ENCODE results near the gene FAM187B.

The FAM187B gene

GRCh38 chr19:35228177-35228930, at the start of gene FAM187B:
Gene FAM187B (minus strand): TSS chr19:35228739. CDS start chr19:35228680, 59 bp downstream.
- DNase-seq, result no peak

GRCh38 chr19:35276706-35277281, 48.3 kb upstream of the FAM187B start:
- DNase-seq, result no peak

DNA sequence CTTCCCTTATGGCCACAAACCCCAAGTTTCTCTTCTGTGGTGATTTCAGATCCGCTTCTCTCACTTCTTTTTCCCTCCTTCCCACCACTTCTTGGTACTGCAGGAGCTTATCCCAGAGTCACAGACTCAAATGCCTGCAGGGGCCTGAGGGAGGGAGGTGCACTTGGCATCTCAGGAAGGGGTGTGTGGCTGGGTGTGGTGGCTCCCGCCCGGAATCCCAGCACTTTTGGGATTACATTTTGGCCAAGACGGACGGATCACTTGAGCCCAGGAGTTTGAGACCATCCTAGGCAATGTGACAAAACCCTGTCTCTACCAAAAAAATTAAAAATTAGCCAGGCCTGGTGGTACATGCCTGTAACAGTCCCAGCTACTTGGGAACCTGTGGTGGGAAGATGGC, 45.8 kb upstream of the FAM187B start:
- DNase-seq, result no peak

- no peak for DNase-seq
These were observed 45.2 kb upstream of the FAM187B start for GRCh38 chr19:35273686-35274259.

GRCh38 chr19:35272954-35273649, 44.6 kb upstream of the FAM187B start:
- no peak for DNase-seq

- DNase-seq, result no peak
These were observed 43.7 kb upstream of the FAM187B start for GRCh38 chr19:35272122-35272719.

DNA sequence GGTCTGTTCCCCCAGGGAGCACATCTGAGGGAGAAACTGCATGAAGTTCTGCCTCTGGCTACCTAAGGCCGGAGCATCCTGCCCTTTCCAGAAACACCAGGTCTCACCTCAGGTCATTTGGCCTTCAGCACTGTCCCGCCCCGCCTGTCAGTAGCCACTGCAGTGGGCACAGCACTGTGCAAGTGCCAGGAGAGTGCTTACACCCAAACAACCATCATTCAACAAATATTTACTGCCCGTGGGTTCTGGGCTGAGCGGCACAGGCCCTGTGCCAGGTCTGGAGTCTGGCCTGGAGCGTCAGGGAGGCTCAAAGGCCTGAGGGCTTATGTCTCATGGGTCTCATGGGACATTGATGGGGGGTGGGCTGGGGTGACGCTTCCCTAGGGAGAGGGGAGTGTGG, 43.0 kb upstream of the FAM187B start:
- no peak for DNase-seq

GRCh38 chr19:35270381-35270811, 41.9 kb upstream of the FAM187B start:
- DNase-seq, result no peak

DNA sequence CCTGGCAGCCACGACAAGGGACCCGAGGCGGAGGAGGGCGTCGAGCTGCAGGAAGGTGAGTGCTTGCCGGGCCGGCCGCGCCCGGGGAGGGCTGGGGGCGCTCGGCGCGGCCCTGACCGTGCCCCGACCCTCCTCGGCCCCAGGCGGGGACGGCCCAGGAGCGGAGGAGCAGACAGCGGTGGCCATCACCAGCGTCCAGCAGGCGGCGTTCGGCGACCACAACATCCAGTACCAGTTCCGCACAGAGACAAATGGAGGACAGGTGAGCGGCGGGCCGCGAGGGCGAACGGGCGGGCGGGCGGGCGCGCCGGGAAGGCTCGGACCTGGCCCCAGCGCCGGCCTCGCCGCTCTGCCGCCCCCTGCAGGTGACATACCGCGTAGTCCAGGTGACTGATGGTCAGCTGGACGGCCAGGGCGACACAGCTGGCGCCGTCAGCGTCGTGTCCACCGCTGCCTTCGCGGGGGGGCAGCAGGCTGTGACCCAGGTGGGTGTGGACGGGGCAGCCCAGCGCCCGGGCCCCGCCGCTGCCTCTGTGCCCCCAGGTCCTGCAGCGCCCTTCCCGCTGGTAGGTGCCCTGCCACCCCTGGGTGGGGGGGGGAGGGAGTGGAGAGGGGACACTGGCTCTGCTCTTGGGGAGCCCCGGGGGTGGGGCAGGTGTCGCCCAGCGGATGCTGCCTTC, 41.0 kb upstream of the FAM187B start:
- DNase-seq, result peak; percentile 73 to 87 (median 75)

GRCh38 chr19:35268536-35269437, 40.2 kb upstream of the FAM187B start, which contains the start of gene USF2:
Gene USF2 (plus strand): TSS chr19:35268962. CDS start chr19:35269102, 140 bp downstream.
- peak; percentile 70 to 80 (median 76) for DNase-seq

DNA sequence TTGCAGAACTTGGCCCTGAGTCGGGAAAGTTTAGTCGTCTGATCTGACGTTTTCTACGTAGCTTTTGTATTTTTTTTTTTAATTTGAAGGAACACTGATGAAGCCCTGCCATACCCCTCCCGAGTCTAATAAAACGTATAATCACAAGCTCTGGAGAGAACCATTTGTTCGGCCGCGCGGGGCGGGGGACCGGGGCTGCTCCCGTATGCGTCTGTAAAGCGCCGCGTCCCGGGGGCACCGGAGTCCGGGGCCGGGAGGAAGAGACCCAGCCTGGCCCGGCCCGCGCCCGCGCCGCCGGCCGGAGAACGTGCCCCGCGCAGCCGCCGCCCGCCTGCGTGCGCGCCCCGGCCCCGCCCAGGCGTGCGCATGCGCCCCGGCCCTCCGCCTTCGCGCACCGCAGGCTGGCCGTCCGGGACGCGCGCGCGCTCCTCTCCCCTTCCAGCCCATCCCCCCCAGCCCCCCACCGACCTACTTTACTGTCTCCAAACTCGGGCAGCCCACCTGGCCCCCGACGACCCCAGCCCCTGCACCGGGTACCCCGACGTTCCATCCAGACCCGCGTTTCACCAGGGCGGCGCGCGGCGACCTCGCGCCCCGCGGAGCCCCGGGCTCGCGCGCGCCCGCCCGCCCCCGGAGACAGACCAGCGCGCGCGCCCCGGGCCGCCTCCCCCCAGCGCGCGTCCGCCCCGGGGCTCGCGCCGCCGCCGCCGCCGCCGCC, 39.4 kb upstream of the FAM187B start:
- DNase-seq, result peak; percentile 74 to 77 (median 77)

DNA sequence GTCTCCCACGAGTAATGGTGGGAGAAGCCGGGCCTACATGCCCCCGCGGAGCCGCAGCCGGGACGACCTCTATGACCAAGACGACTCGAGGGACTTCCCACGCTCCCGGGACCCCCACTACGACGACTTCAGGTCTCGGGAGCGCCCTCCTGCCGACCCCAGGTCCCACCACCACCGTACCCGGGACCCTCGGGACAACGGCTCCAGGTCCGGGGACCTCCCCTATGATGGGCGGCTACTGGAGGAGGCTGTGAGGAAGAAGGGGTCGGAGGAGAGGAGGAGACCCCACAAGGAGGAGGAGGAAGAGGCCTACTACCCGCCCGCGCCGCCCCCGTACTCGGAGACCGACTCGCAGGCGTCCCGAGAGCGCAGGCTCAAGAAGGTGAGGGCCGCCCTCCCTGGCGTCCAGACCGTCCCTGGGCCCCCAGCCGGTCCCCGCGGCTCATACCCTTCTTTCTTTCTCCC, 38.8 kb upstream of the FAM187B start:
- DNase-seq, result peak in 2 of 3 experiments; percentile 54 to 57

DNA sequence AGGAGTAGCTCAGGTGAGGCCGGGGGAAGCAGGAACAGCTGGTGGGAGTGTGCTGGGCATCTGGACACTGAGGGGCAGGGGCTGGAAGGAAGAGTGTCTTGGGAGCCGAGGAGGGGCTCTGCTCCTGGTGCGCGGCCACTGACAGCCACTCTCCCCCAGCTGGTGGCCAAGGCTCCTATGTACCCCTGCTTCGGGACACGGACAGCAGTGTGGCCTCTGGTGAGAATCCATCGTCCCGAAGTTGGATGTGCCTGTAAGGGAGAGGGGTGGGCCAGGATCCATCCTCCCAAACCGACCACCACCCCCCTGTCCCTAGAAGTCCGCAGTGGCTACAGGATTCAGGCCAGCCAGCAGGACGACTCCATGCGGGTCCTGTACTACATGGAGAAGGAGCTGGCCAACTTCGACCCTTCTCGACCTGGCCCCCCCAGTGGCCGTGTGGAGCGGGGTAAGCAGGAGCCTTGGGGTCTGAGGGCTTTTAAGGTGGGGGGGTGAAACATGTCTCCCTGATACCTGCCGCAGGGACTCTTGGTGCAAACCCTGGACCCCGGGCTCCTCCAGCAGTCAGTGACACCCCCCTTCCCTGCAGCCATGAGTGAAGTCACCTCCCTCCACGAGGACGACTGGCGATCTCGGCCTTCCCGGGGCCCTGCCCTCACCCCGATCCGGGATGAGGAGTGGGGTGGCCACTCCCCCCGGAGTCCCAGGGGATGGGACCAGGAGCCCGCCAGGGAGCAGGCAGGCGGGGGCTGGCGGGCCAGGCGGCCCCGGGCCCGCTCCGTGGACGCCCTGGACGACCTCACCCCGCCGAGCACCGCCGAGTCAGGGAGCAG, 38.2 kb upstream of the FAM187B start:
- peak in 1 of 3 experiments; percentile 18 for DNase-seq

GRCh38 chr19:35265900-35266519, 37.5 kb upstream of the FAM187B start:
- DNase-seq, result no peak

DNA sequence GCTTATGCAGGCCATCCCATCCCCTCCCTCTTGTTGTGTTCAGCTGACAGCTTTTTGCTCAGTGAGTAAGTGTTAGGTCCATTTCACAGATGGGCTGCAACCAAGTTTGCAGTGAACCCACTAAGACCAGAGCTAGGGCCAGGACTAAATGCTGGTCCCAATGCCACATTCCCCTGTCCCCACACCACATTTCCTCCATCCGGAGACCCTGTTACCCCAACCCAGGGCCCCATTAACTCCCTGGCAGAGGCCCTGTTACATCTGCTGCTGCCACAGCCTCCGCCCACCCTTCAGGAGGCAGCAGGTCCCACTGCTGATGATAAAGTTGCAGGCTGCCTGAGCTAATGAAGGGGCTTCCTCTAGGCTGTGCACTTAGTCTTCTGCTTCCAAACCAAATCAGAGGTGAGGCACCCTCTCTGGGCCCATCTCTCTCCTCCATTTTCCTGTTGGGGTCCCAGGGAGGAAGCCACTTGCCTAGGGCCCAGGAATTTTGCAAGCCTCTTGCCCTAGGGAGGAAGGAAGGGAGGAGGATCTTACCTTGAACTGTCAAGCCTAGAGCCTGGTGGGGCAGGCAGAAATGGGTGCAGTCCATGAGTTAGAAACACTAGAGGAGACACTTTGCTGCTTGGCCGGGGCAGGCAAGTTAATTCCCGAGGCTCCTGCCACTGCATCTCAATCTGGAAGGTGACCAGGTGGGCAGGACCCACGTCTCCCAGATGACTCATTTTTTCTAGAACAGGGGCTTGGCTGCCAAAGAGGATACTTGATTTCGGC, 36.8 kb upstream of the FAM187B start:
- DNase-seq, result no peak

DNA sequence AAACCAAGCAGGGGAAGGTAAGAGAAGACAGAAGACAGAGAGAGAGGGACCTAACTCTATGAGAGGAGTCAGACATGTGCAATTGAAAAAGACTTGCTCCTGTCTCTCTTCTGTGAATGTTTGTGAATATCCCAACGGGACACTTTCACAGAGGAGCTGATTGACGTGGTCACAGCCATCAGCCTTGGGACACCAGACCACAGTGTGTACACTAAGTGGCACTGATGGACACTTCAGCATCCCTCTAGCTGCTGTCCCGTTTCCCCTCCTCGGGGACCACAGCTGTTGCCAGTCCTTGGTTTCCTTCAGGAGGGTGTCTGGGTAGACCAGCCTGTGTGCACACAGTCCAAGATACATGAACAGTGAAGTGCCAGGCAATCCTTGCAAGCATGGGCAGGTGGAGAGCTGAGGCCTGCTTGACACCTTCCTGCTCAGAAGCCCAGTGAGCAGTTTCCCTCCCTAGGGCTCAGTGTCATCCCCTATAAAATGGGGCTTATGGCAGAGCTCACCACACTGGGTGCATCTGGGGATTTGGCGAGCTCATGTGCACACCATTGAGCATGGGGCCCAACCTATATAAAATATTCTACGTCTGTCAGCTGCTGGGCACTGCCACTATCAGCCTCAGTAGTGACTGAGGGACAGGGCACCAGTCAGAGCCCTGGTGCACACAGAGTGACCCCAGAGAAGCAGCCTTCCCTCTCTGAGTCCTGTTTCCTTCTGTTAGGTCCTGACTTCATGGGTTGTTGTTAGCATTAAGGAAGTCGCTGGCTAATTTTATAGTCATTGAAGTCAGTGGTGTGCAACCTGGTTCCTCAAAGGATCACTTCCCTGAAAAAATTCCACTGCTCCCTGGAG, 36.0 kb upstream of the FAM187B start:
- no peak for DNase-seq

DNA sequence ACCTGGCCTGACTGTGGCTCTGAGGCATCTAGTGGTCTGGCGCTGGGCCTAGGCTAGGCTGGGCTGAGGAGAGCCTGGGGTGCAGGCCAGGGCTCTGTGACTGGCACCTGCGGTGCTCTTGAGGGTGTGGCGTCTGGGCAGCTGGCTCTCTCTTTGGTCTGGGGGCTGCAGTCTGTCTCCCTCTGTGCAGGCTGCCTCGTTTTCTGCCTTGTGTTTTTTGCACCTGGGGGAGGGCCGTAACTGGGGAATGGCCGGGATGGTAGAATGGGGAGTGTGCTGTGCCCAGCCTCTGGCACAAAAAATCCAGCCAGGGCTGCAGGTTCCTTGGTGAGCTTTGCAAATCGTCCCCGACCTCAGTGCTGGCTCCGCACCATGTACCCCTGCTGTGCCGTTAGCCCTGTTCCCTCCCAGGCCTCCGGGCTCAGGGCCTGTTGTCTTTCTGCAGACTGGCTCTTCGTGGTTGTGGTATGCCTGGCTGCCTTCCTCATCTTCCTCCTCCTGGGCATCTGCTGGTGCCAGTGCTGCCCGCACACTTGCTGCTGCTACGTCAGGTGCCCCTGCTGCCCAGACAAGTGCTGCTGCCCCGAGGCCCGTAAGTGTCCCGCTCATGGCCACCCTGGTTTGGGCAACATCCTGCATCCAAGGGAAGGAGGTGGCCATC, 33.7 kb upstream of the FAM187B start:
- DNase-seq, result peak in 1 of 3 experiments; percentile 22

Data from NCI-H1417 (cell line).